Spleen (tissue), 11 donors: ENCODE data around the gene MYO3B. TPM values are rescaled to one million over a fixed set of nuclear protein-coding genes. Genes with fewer than 3 reads are reported as not detected.

Experiments
- DNase-seq: peaks from one replicate; pipeline ENCODE4 v3.0.0-alpha.2; 2020
- H3K27ac ChIP-seq, 8 donors: fragments of 200-600 bp; sonication (generic) in 7 of 8; 1 replicate in 4 of 8; 2 replicates in 4 of 8; pipeline versions ENCODE4 v1.5.0 to v1.8.0; 2016 to 2021; ENCODE audit warnings: inconsistent platforms in 4 of 8, mild to moderate bottlenecking in 4 of 8, moderate library complexity in 1 of 8
- H3K27me3 ChIP-seq, 7 donors: fragments of 200-600 bp; sonication (generic) in 6 of 7; replicated peaks in 1 of 7; 1 replicate in 4 of 7; 2 replicates in 3 of 7; pipeline versions ENCODE4 v1.5.0 to v1.8.0; 2016 to 2021; ENCODE audit warnings: inconsistent platforms in 3 of 7, mild to moderate bottlenecking in 1 of 7
- H3K36me3 ChIP-seq, 6 donors: fragments of 200-600 bp; sonication (generic) in 5 of 6; 1 replicate in 4 of 6; 2 replicates in 2 of 6; pipeline versions ENCODE4 v1.5.0 to v1.8.0; 2016 to 2021; ENCODE audit warnings: inconsistent platforms in 2 of 6
- H3K4me1 ChIP-seq, 6 donors: fragments of 200-600 bp; sonication (generic) in 5 of 6; 1 replicate in 3 of 6; 2 replicates in 3 of 6; pipeline versions ENCODE4 v1.5.0 to v1.8.0; 2016 to 2021; ENCODE audit warnings: inconsistent platforms in 3 of 6
- H3K4me3 ChIP-seq, 8 donors: fragments of 200-600 bp; sonication (generic) in 7 of 8; 1 replicate in 4 of 8; 2 replicates in 4 of 8; pipeline versions ENCODE4 v1.5.0 to v1.8.0; 2016 to 2021; ENCODE audit warnings: inconsistent platforms in 4 of 8, mild to moderate bottlenecking in 4 of 8, moderate library complexity in 2 of 8
- H3K9me3 ChIP-seq, 8 donors: fragments of 200-600 bp; sonication (generic) in 7 of 8; 1 replicate in 4 of 8; 2 replicates in 4 of 8; pipeline versions ENCODE4 v1.5.0 to v1.8.0; 2016 to 2021; ENCODE audit warnings: inconsistent platforms in 4 of 8
- POLR2A ChIP-seq, 3 donors: fragments of 450-650 bp; IDR thresholded peaks; one replicate each; pipeline ENCODE4 v1.5.1; 2017; ENCODE audit warnings: antibody characterized with exemption in 3 of 3, mild to moderate bottlenecking in 1 of 3
- POLR2AphosphoS5 ChIP-seq, 3 donors: sonication (generic); formaldehyde crosslinking; IDR thresholded peaks; one replicate each; pipeline ENCODE4 v1.5.1; 2017; ENCODE audit warnings: antibody characterized with exemption in 3 of 3
- WGBS, 5 donors: extraction: QIAGEN DNeasy Blood & Tissue Kit in 3 of 5; methylation state at CpG; one replicate each; pipeline versions ENCODE4 v1.1.5 to v1.1.7; 2013 to 2018; 5-methylcytosine and 5-hydroxymethylcytosine counted together
- intact Hi-C: fragments of 100-400 bp; cut with DNase I; formaldehyde crosslinking; loops from one replicate; pipeline ENCODE4 v1.15.0; 2023; ENCODE audit warnings: low total_unique reads
- polyA plus RNA-seq, 3 donors: library from polyadenylated mRNA; stranded (reverse); fragments of 200-250 nt; gene quantifications; one replicate each; pipeline ENCODE4 v1.2.1, GENCODE V29; 2013
- total RNA-seq, 7 donors: library from RNA; depleted of rRNA in 3 of 7; stranded (reverse); fragments of >200 nt in 3 of 7; fragmentation: NEBNext Ultra II Directional in 4 of 7; extraction: Animal tissue kit (Norgen Biotek cat#: 25700) in 4 of 7; gene quantifications; one replicate each; pipeline versions ENCODE4 v1.1.0 to v1.2.1, GENCODE V29; 2016 to 2021
- TF ChIP-seq, protein P1 (sequence below), 11 experiments: fragments of 200-600 bp in 7 of 11; fragments of 450-650 bp in 4 of 11; sonication (generic) in 4 of 11; IDR thresholded peaks in 8 of 11; conservative IDR thresholded peaks in 3 of 11; 1 replicate in 7 of 11; 2 replicates in 4 of 11; pipeline versions ENCODE4 v1.4.0 to v1.8.0; 2016 to 2021; ENCODE audit warnings: antibody characterized with exemption in 11 of 11, inconsistent platforms in 4 of 11, mild to moderate bottlenecking in 1 of 11
- donor health status: healthy with polysubstance abuse.
- donor health status: DM: no; HTN: no; CAD: no; lungs with moderate emphysema.
- donor health status: DM: no; HTN: no; CAD: no.
- donor health status: Bipolar disorder and iron deficiency.
- donor health status: healthy.
- donor health status: DM: no; HTN: no; CAD: no.
- donor health status: DM: yes; HTN: yes; CAD: no.

MYO3B gene
- total and polyA plus RNA-seq, 10 donors = 0.03 to 2.0 (median 0.58) TPM; not detected in 4

DNA sequence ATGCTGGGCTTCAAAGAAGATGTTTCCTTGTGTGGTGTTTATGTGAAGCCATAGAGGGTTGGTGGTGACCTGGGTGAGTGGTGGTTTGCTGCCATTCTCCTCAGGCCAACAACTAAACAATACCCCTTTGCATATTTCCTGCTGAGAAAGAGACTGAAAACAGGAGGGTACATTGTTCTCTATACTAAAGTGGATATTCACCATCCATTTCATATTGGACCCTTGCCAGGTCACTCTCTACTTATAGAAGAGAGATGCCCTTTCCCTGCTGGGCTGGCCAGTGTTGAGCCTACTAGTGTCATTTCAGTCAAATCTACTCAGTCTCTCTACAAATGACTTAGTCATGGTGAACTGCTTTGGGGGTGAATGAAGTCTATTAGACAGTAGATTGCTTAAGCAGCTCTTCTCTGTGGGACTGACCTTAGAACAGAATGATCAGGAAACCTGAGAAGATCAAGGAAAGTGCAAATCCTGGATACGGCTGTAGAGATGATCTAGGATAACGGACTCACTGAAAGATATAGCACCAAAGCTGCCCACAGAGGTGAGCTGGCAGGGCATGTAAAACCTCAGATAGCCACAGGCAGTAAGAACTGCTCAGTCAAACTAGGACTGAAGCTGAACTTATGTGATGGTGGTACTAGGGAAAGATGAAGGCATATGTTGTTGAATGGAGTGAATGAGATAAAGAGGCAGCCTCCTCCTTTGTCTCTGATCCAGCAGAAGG, 154.9 kb downstream of the MYO3B start:
- H3K4me3 ChIP-seq = no peak overlapping the region

DNA sequence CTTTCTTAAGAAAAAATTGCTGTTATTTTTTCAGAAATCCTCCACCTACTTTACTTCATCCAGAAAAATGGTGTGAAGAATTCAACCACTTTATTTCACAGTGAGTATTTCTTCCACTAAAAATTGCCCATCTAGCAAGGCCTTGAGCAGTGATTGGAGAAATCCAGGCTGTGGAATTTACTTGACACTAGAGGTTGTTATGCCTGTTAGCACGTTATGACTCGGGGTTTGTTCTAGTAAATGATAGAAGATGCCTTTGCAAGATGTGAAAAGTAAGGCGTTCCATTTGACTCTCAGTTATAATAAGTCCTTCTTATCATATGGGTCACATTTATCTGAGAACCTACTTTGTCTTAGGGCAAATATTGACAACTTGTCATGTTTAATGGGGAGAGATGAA, 157.4 kb downstream of the MYO3B start:
- DNase-seq = no peak
- no peak overlapping the region for H3K4me3 ChIP-seq
- 50 to 77% (median 66%) methylated on average over 3 of the region's 3 CpGs for WGBS, 5 donors
- TF ChIP-seq, protein P1, sequence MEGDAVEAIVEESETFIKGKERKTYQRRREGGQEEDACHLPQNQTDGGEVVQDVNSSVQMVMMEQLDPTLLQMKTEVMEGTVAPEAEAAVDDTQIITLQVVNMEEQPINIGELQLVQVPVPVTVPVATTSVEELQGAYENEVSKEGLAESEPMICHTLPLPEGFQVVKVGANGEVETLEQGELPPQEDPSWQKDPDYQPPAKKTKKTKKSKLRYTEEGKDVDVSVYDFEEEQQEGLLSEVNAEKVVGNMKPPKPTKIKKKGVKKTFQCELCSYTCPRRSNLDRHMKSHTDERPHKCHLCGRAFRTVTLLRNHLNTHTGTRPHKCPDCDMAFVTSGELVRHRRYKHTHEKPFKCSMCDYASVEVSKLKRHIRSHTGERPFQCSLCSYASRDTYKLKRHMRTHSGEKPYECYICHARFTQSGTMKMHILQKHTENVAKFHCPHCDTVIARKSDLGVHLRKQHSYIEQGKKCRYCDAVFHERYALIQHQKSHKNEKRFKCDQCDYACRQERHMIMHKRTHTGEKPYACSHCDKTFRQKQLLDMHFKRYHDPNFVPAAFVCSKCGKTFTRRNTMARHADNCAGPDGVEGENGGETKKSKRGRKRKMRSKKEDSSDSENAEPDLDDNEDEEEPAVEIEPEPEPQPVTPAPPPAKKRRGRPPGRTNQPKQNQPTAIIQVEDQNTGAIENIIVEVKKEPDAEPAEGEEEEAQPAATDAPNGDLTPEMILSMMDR (IDR thresholded peaks at IDR 0.05 in 8 of 11, conservative IDR thresholded peaks at IDR 0.05 in 3 of 11) = no peak
- H3K4me1 ChIP-seq = no peaks in the 10 kb centered on the region
- intact Hi-C loops = no loop called here
- no peaks in the 10 kb centered on the region for H3K36me3 ChIP-seq
- peaks cover 0 to 3% (median 0%) of the 10 kb centered on the region in 8 donors for H3K9me3 ChIP-seq
- no peak overlapping the region for H3K27ac ChIP-seq
- no peaks in the 10 kb centered on the region for H3K27me3 ChIP-seq

More for the DNA sequence above, 154.9 kb downstream of the MYO3B start:
- intact Hi-C loops = no loop called here
- no peak for DNase-seq
- Histone ChIP-seq H3K27ac (no peak overlapping the region), H3K4me1 (no peaks in the 10 kb centered on the region), H3K27me3 (no peaks in the 10 kb centered on the region), H3K36me3 (no peaks in the 10 kb centered on the region), H3K9me3 (peaks cover 0 to 3% (median 0%) of the 10 kb centered on the region in 8 donors)
- WGBS, 5 donors = 69 to 94% (median 80%) methylated on average over 2 of the region's 2 CpGs
- TF ChIP-seq, protein P1 (IDR thresholded peaks at IDR 0.05 in 8 of 11, conservative IDR thresholded peaks at IDR 0.05 in 3 of 11) = no peak
- no peak for TF ChIP-seq POLR2AphosphoS5 (IDR thresholded peaks at IDR 0.05)
- no peak for TF ChIP-seq POLR2A (IDR thresholded peaks at IDR 0.05)

DNA sequence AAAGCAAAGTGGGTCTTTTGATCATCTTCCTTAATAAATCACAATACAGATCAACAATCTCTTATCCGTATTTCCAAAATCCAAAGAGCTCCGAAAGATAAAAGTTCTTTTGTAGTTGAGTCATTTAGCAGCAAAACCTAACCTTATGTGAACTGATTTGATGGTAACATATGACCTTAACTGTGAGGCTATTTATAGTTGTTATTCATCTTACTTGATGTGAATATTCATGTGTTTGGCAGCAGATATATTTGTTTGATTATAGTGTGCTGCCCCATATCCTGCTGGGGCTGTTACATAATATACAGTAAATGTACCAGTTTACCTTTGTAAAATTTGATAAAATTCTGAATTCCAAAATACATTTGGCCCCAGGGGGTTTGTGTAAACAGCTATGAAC, 158.5 kb downstream of the MYO3B start:
- Histone ChIP-seq H3K36me3 (no peaks in the 10 kb centered on the region), H3K9me3 (peaks cover 0 to 3% (median 0%) of the 10 kb centered on the region in 8 donors), H3K4me1 (no peaks in the 10 kb centered on the region), H3K27me3 (no peaks in the 10 kb centered on the region), H3K4me3 (no peak overlapping the region), H3K27ac (no peak overlapping the region)
- 83 to 96% (median 88%) methylated on average over 2 of the region's 2 CpGs for WGBS, 5 donors
- intact Hi-C loops = no loop called here
- DNase-seq = no peak
- TF ChIP-seq POLR2A (IDR thresholded peaks at IDR 0.05) = no peak
- TF ChIP-seq, protein P1 (IDR thresholded peaks at IDR 0.05 in 8 of 11, conservative IDR thresholded peaks at IDR 0.05 in 3 of 11) = no peak

DNA sequence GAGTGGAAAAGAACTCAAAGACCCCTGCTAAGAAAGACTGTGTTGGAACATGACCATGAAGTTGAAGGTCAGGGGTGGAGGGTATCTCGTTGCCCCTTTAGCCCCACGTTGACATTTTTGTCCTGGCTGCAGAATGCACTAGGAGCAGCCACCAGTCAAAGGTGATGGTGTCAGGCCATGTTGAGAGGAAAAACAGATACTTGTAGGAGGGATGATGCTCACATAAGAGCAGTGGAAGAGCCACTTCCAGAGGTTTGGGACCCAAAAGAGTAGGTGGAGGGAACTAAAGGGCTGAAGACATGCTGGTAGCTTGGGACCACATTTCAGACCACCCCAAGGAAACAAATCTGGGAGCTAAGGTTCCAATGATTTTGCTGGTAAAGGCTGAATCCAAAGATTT, 159.0 kb downstream of the MYO3B start:
- intact Hi-C loops = no loop called here
- Histone ChIP-seq H3K27me3 (no peaks in the 10 kb centered on the region), H3K4me3 (no peak overlapping the region), H3K4me1 (no peaks in the 10 kb centered on the region), H3K9me3 (no peaks in the 10 kb centered on the region), H3K27ac (no peak overlapping the region), H3K36me3 (no peaks in the 10 kb centered on the region)
- TF ChIP-seq, protein P1 (IDR thresholded peaks at IDR 0.05 in 8 of 11, conservative IDR thresholded peaks at IDR 0.05 in 3 of 11) = no peak
- TF ChIP-seq POLR2AphosphoS5 (IDR thresholded peaks at IDR 0.05) (no peak), POLR2A (IDR thresholded peaks at IDR 0.05) (no peak)
- 68 to 78% (median 71%) methylated on average over 2 of the region's 2 CpGs for WGBS, 5 donors
- DNase-seq = no peak
